HEK293 (cell line): Measurements from ENCODE around the gene KLF11.
A peak's percentile ranks its signal among the peaks of the same experiment; 100 is the strongest.

ENCODE experiments used
- CTCF ChIA-PET: fragments of 350-600 bp; formaldehyde crosslinking; extraction: SDS; loops from one replicate; lab custom pipeline; 2021; ENCODE audit warnings: antibody characterized with exemption; lab: Yijun Ruan, JAX
- POLR2A ChIA-PET: fragments of 300-600 bp; formaldehyde crosslinking; extraction: SDS; loops from one replicate; lab custom pipeline; 2020; ENCODE audit warnings: antibody characterized with exemption, inconsistent platforms; lab: Yijun Ruan, JAX
- H3K27ac ChIP-seq: fragments of 200-500 bp; sonication (Bioruptor generic); 2 replicates; pipeline ENCODE4 v1.5.1; 2014; ENCODE audit warnings: low read depth, low read length, control low read depth, inconsistent platforms; ENCODE audit errors: extremely low read depth
- H3K36me3 ChIP-seq, 2 experiments: fragments of 200-500 bp in 1 of 2; sonication (Bioruptor generic) in 1 of 2; 1 replicate in 1 of 2; 2 replicates in 1 of 2; pipeline ENCODE4 v1.5.1; 2014 to 2017; ENCODE audit warnings: inconsistent platforms in 2 of 2, low read length in 2 of 2; ENCODE audit not compliant: control insufficient read depth in 2 of 2, insufficient read depth in 1 of 2
- H3K4me1 ChIP-seq: fragments of 200-500 bp; sonication (Bioruptor generic); 2 replicates; pipeline ENCODE4 v1.5.1; 2014; ENCODE audit warnings: mild to moderate bottlenecking, low read length, inconsistent platforms; ENCODE audit not compliant: control insufficient read depth, insufficient read depth
- H3K4me3 ChIP-seq: 2 replicates; pipeline ENCODE4 v1.5.1; 2011; ENCODE audit warnings: low read depth, mild to moderate bottlenecking, control low read depth, low read length, moderate library complexity
- H3K9me3 ChIP-seq: fragments of 200-500 bp; sonication (Bioruptor generic); 2 replicates; pipeline ENCODE4 v1.5.1; 2014; ENCODE audit warnings: low read depth, low read length, inconsistent platforms; ENCODE audit not compliant: control insufficient read depth, insufficient read depth
- CTCF ChIP-seq: fragments of 450-650 bp; formaldehyde crosslinking; IDR thresholded peaks from 2 replicates; pipeline ENCODE4 v1.5.1; 2016; ENCODE audit warnings: missing biosample characterization, missing genetic modification characterization
- GLIS1 ChIP-seq: fragments of 450-650 bp; formaldehyde crosslinking; IDR thresholded peaks from 2 replicates; pipeline ENCODE4 v1.5.1; 2016; ENCODE audit warnings: missing biosample characterization, missing genetic modification characterization
- HOXD13 ChIP-seq: sonication (generic); formaldehyde crosslinking; IDR thresholded peaks from 2 replicates; pipeline ENCODE4 v1.8.0; 2022; ENCODE audit warnings: missing genetic modification reagents, borderline replicate concordance
- PRDM10 ChIP-seq: fragments of 450-650 bp; formaldehyde crosslinking; IDR thresholded peaks from 2 replicates; pipeline ENCODE4 v1.5.1; 2016; ENCODE audit warnings: missing biosample characterization, missing genetic modification characterization
- TRIM28 ChIP-seq: IDR thresholded peaks from 2 replicates; pipeline ENCODE4 v1.6.1; 2011; ENCODE audit warnings: low read length, control low read depth, borderline replicate concordance
- ZBTB21 ChIP-seq: fragments of 450-650 bp; formaldehyde crosslinking; IDR thresholded peaks from 2 replicates; pipeline ENCODE4 v1.5.1; 2017; ENCODE audit warnings: missing biosample characterization, missing genetic modification characterization
- ZBTB48 ChIP-seq: fragments of 450-650 bp; formaldehyde crosslinking; IDR thresholded peaks from 2 replicates; pipeline ENCODE4 v1.5.1; 2016; ENCODE audit warnings: missing biosample characterization, missing genetic modification characterization
- ZEB2 ChIP-seq: fragments of 450-650 bp; formaldehyde crosslinking; IDR thresholded peaks from 2 replicates; pipeline ENCODE4 v1.5.1; 2016; ENCODE audit warnings: missing biosample characterization, missing genetic modification characterization
- ZNF202 ChIP-seq: fragments of 450-650 bp; formaldehyde crosslinking; IDR thresholded peaks from 2 replicates; pipeline ENCODE4 v1.5.1; 2016; ENCODE audit warnings: missing biosample characterization, missing genetic modification characterization, borderline replicate concordance
- ZNF518A ChIP-seq: fragments of 450-650 bp; formaldehyde crosslinking; conservative IDR thresholded peaks from 2 replicates; pipeline ENCODE4 v1.5.1; 2016; ENCODE audit warnings: low read depth, missing biosample characterization, missing genetic modification characterization
- ZNF707 ChIP-seq: fragments of 450-650 bp; formaldehyde crosslinking; IDR thresholded peaks from 2 replicates; pipeline ENCODE4 v1.5.1; 2016; ENCODE audit warnings: missing biosample characterization, missing genetic modification characterization

The KLF11 gene

GRCh38 chr2:10035633-10036032 is 7.7 kb upstream of the KLF11 start (continued):
- TF ChIP-seq ZNF518A (tag by site-specific recombination) (no peak), ZEB2 (no peak), ZBTB21 (tag by site-specific recombination) (no peak), HOXD13 (CRISPR knock-in tag) (no peak), ZBTB48 (no peak)

GRCh38 chr2:10036095-10036884 is 7.1 kb upstream of the KLF11 start:
- H3K9me3 ChIP-seq = no peaks in the 10 kb centered on the region
- TF ChIP-seq CTCF (tag by site-specific recombination) (0 out of 2 replicates have a peak, but pooled peaks have one; percentile 17), ZNF202 (tag by site-specific recombination) (no peak), GLIS1 (tag by site-specific recombination) (peak; percentile 12; the same call in 1 of the 2 replicates), ZNF707 (no peak)
- TF ChIP-seq, all 188 proteins: peak for 2
- POLR2A ChIA-PET = no interaction called here
- Histone ChIP-seq H3K36me3 (no peaks in the 10 kb centered on the region), H3K27ac (no peak overlapping the region), H3K4me1 (no peaks in the 10 kb centered on the region), H3K4me3 (no peak overlapping the region)
- CTCF ChIA-PET = interaction anchor here (0.5 to 0.9 kb wide), 6 partner anchors 22 to 231 kb away, joined by 3 to 4 read pairs (median 3); no protein-coding TSS in a partner anchor

- TF ChIP-seq PRDM10 (tag by site-specific recombination) (peak; percentile 49), TRIM28 (no peak)
- ChIA-PET POLR2A (no interaction called here), CTCF (interaction anchor here (1.5 kb wide), 1 partner anchor 54 kb away, joined by 4 read pairs; no protein-coding TSS in a partner anchor)
- no peaks in the 10 kb centered on the region for H3K4me1 ChIP-seq
- H3K36me3 ChIP-seq = no peaks in the 10 kb centered on the region
- no peak overlapping the region for H3K4me3 ChIP-seq
- no peak overlapping the region for H3K27ac ChIP-seq
- H3K9me3 ChIP-seq = no peaks in the 10 kb centered on the region
These were observed 5.2 kb upstream of the KLF11 start for GRCh38 chr2:10038123-10038522.
